ENCODE measurements around the gene KIN.

The KIN gene

GRCh38 chr10:7795605-7796004 lies 7.8 kb upstream of the KIN start:
- no peak overlapping the region for H3K4me3 ChIP-seq (ENCODE audit: low read depth, low read length)
- TF ChIP-seq ZNF449 (tag by site-specific recombination; IDR thresholded peaks at IDR 0.05) (peak; percentile 77), ZNF426 (tag by site-specific recombination; IDR thresholded peaks at IDR 0.05) (no peak), ZNF473 (tag by site-specific recombination; IDR thresholded peaks at IDR 0.05) (no peak)
- peaks cover 36 to 63% of the 10 kb centered on the region in 2 experiments for H3K36me3 ChIP-seq (ENCODE audit: control insufficient read depth in 2 of 2, insufficient read depth in 1 of 2, low read length in 2 of 2)
- no peak overlapping the region for H3K27ac ChIP-seq (ENCODE audit: extremely low read depth, low read depth, low read length)
- ChIA-PET CTCF (no interaction called here), POLR2A (interaction anchor here (1.6 kb wide), 1 partner anchor 23 kb away, joined by 3 read pairs; the partner anchor contains the start of gene TAF3)
- H3K9me3 ChIP-seq (ENCODE audit: control insufficient read depth, insufficient read depth, low read depth, low read length) = no peaks in the 10 kb centered on the region
- H3K4me1 ChIP-seq (ENCODE audit: control insufficient read depth, insufficient read depth, low read length) = peaks cover 7% of the 10 kb centered on the region

- Histone ChIP-seq H3K27ac (ENCODE audit: extremely low read depth, low read depth, low read length) (no peak overlapping the region), H3K4me3 (ENCODE audit: low read depth, low read length) (no peak overlapping the region), H3K4me1 (ENCODE audit: control insufficient read depth, insufficient read depth, low read length) (peaks cover 12% of the 10 kb centered on the region), H3K36me3 (ENCODE audit: control insufficient read depth in 2 of 2, insufficient read depth in 1 of 2, low read length in 2 of 2) (peaks cover 27 to 56% of the 10 kb centered on the region in 2 experiments), H3K9me3 (ENCODE audit: control insufficient read depth, insufficient read depth, low read depth, low read length) (no peaks in the 10 kb centered on the region)
- ChIA-PET CTCF (interaction anchor here (0.6 kb wide), 1 partner anchor 1780 kb away, joined by 4 read pairs; no protein-coding TSS in a partner anchor), POLR2A (interaction anchor here (1.6 kb wide), 1 partner anchor 24 kb away, joined by 3 read pairs; the partner anchor contains the start of gene TAF3)
- no peak for TF ChIP-seq ZNF274 (IDR thresholded peaks at IDR 0.05; ENCODE audit: low read length)
- no peak for TF ChIP-seq ZNF274 (tag by site-specific recombination; IDR thresholded peaks at IDR 0.05; ENCODE audit: borderline replicate concordance)
- TF ChIP-seq KLF16 (tag by site-specific recombination; IDR thresholded peaks at IDR 0.05) = no peak
- no peak for TF ChIP-seq ZNF544 (tag by site-specific recombination; IDR thresholded peaks at IDR 0.05)
- no peak for TF ChIP-seq SCRT2 (tag by site-specific recombination; IDR thresholded peaks at IDR 0.05)
- no peak for TF ChIP-seq YY1 (tag by site-specific recombination; IDR thresholded peaks at IDR 0.05)
- no peak for TF ChIP-seq ZNF707 (tag by site-specific recombination; IDR thresholded peaks at IDR 0.05)
- TF ChIP-seq KLF10 (tag by site-specific recombination; IDR thresholded peaks at IDR 0.05) = no peak
- no peak for TF ChIP-seq ZNF501 (tag by site-specific recombination; IDR thresholded peaks at IDR 0.05)
- no peak for TF ChIP-seq HOXC10 (CRISPR knock-in tag; IDR thresholded peaks at IDR 0.05)
- no peak for TF ChIP-seq ZNF214 (tag by site-specific recombination; IDR thresholded peaks at IDR 0.05; ENCODE audit: borderline replicate concordance)
Observed at GRCh38 chr10:7794251-7795026, 6.6 kb upstream of the KIN start.

- ChIA-PET POLR2A (interaction anchor here (0.6 kb wide), 1 partner anchor 223 kb away, joined by 4 read pairs; no protein-coding TSS in a partner anchor), CTCF (interaction anchor here (0.5 to 0.7 kb wide), 3 partner anchors 11 to 761 kb away, joined by 3 read pairs; no protein-coding TSS in a partner anchor)
Observed at GRCh38 chr10:7792541-7792940, 4.7 kb upstream of the KIN start.

More at GRCh38 chr10:7792541-7792940, 4.7 kb upstream of the KIN start:
- TF ChIP-seq ZNF280D (tag by site-specific recombination; IDR thresholded peaks at IDR 0.05) = no peak
- no peak for TF ChIP-seq ZNF398 (tag by site-specific recombination; IDR thresholded peaks at IDR 0.05)
- TF ChIP-seq HOXA7 (CRISPR knock-in tag; IDR thresholded peaks at IDR 0.05; ENCODE audit: borderline replicate concordance) = no peak
- no peak for TF ChIP-seq HOXD13 (CRISPR knock-in tag; IDR thresholded peaks at IDR 0.05; ENCODE audit: borderline replicate concordance)
- no peak for TF ChIP-seq OVOL3 (tag by site-specific recombination; IDR thresholded peaks at IDR 0.05)
- TF ChIP-seq ZSCAN23 (tag by site-specific recombination; IDR thresholded peaks at IDR 0.05) = no peak
- TF ChIP-seq ZNF701 (tag by site-specific recombination; IDR thresholded peaks at IDR 0.05) = no peak
- H3K27ac ChIP-seq (ENCODE audit: extremely low read depth, low read depth, low read length) = no peak overlapping the region
- H3K4me3 ChIP-seq (ENCODE audit: low read depth, low read length) = no peak overlapping the region
- no peaks in the 10 kb centered on the region for H3K9me3 ChIP-seq (ENCODE audit: control insufficient read depth, insufficient read depth, low read depth, low read length)
- H3K36me3 ChIP-seq (ENCODE audit: control insufficient read depth in 2 of 2, insufficient read depth in 1 of 2, low read length in 2 of 2) = peaks cover 8 to 39% of the 10 kb centered on the region in 2 experiments
- H3K4me1 ChIP-seq (ENCODE audit: control insufficient read depth, insufficient read depth, low read length) = peaks cover 13% of the 10 kb centered on the region
